Prostate gland (tissue), 2 donors: Measurements from ENCODE around the gene TEX38. TPM values are rescaled to one million over a fixed set of nuclear protein-coding genes. Genes with fewer than 3 reads are reported as not detected.

Experiments
- DNase-seq: peaks from one replicate; pipeline ENCODE4 v3.0.0-alpha.2; 2019; ENCODE audit warnings: low spot score
- H3K27ac ChIP-seq, 2 donors: fragments of 200-600 bp; sonication (generic); 2 replicates each; pipeline ENCODE4 v1.5.1; 2017 to 2019
- H3K27me3 ChIP-seq: fragments of 200-600 bp; sonication (generic); replicated peaks from 2 replicates; pipeline ENCODE4 v1.5.1; 2019; ENCODE audit not compliant: insufficient read depth
- H3K36me3 ChIP-seq, 2 donors: fragments of 200-600 bp; sonication (generic); 1 replicate in 1 of 2; 2 replicates in 1 of 2; pipeline versions ENCODE4 v1.5.1 to v1.8.1; 2017 to 2019
- H3K4me1 ChIP-seq: fragments of 200-600 bp; sonication (generic); replicated peaks from 2 replicates; pipeline ENCODE4 v1.5.1; 2019
- H3K4me3 ChIP-seq, 2 donors: fragments of 200-600 bp; sonication (generic); 2 replicates each; pipeline ENCODE4 v1.5.1; 2017 to 2019
- H3K9me3 ChIP-seq: fragments of 200-600 bp; sonication (generic); 2 replicates; pipeline ENCODE4 v1.5.1; 2017
- CTCF ChIP-seq, 4 experiments: fragments of 200-600 bp in 2 of 4; fragments of 450-650 bp in 2 of 4; sonication (generic) in 2 of 4; IDR thresholded peaks; 1 replicate in 3 of 4; 2 replicates in 1 of 4; pipeline ENCODE4 v1.5.1; 2016 to 2019; ENCODE audit warnings: antibody characterized with exemption in 4 of 4, mild to moderate bottlenecking in 2 of 4, moderate library complexity in 2 of 4
- POLR2A ChIP-seq: fragments of 450-650 bp; IDR thresholded peaks from one replicate; pipeline ENCODE4 v1.6.1; 2016; ENCODE audit warnings: antibody characterized with exemption, mild to moderate bottlenecking
- POLR2AphosphoS5 ChIP-seq: sonication (generic); formaldehyde crosslinking; IDR thresholded peaks from one replicate; pipeline ENCODE4 v1.6.1; 2017; ENCODE audit warnings: antibody characterized with exemption
- WGBS: methylation state at CpG from one replicate; pipeline ENCODE4 v1.1.5; 2018; 5-methylcytosine and 5-hydroxymethylcytosine counted together
- intact Hi-C: fragments of 100-400 bp; cut with DNase I; formaldehyde crosslinking; loops from one replicate; pipeline ENCODE4 v1.14.2; 2022
- total RNA-seq, 2 donors: library from RNA; depleted of rRNA; stranded (reverse); fragments of >200 nt; gene quantifications; one replicate each; pipeline ENCODE4 v1.1.0, GENCODE V29; 2016

Gene TEX38
- total RNA-seq, result 10 to 100 TPM in 1 of 2 donors, not detected in 1; 30.6 TPM

DNA sequence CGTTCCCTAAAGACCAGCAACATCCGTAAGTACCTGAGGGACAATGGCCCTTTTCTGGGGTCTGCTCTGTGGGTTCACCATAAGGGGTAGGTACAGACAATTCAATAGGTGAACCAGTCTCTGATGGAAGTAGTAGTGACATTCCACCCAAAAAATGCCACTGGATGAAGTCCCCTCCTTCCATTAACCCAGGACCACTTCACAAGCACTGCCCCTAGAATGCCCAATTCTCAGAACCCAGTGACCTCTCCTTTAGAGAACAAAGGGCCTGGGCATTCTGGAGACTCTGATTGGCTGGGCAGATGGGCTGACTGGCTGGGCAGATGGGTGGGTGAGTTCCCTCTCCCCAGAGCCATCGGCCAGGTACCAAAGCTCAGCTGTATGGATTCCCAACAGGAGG lies at the start of gene TEX38:
Gene TEX38, plus strand, starts transcription at position 301 of the 400 bp plus-strand sequence. Its CDS starts 81 bp downstream, at position 382.
- peaks cover 9% of the 10 kb centered on the region for H3K4me1 ChIP-seq
- no peaks in the 10 kb centered on the region for H3K9me3 ChIP-seq
- WGBS, result 92% methylated on average over 3 of the region's 3 CpGs
- no peak within 1 kb of the TSS for H3K4me3 ChIP-seq
- H3K27ac ChIP-seq, result no peak within 1 kb of the TSS
- DNase-seq, result no peak
- no peak for TF ChIP-seq CTCF (IDR thresholded peaks at IDR 0.05)
- TF ChIP-seq POLR2A, result no peak
- TF ChIP-seq POLR2AphosphoS5, result no peak
- intact Hi-C loops, result loop anchor here (5.0 kb wide), 1 partner anchor 69 kb away; the partner anchor contains the start of gene MKNK1
- H3K27me3 ChIP-seq, result no peaks in the 10 kb centered on the region
- no peaks in the 10 kb centered on the region for H3K36me3 ChIP-seq

DNA sequence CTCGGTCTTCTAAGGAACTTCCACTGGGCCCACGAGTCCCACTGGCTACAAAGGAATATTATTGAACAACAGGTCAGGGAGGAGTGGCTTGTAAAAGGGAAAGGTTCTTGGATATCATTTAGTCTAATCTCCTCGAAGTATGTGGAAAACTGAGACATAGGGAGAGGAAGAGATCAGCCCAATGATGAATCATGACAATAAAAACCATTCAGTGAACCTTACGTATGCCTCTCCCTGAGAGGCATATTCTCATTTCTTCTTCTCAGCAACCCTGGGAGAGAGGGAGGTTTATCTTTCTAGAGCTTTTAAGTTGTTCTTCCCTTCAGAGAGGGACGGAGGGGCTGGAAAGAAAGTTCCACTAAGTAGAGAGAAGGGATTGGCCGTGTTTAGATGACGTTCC lies 49.7 kb upstream of the TEX38 start:
- no peak overlapping the region for H3K27ac ChIP-seq
- WGBS, result 54% methylated on average over 7 of the region's 7 CpGs

DNA sequence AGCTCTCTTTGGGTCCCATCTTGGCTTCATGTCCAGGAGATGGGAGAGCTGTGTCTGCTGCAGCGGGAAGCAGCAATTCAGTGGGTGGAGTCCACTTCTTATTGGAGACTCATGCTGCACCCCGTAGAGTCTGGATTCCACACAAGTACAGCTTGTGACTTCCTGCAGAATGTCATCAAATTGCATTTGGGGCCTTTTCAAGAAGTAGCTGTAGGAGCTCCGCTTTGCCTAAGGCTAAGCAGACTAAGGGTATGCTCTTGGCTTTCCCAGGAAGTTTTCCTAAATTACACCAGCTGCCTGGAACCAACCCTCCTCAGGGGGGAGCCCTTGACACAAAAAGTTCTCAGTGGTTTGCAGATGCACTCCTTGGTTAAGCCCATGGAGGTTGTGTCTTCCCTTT lies 49.3 kb upstream of the TEX38 start:
- no peak overlapping the region for H3K27ac ChIP-seq
- no peaks in the 10 kb centered on the region for H3K36me3 ChIP-seq
- no peaks in the 10 kb centered on the region for H3K27me3 ChIP-seq
- intact Hi-C loops, result no loop called here
- no peaks in the 10 kb centered on the region for H3K4me1 ChIP-seq
- DNase-seq, result no peak
- WGBS, result 34% methylated on average over 3 of the region's 3 CpGs
- TF ChIP-seq POLR2A, result no peak
- peak; percentile 28 for TF ChIP-seq POLR2AphosphoS5
- TF ChIP-seq CTCF (IDR thresholded peaks at IDR 0.05), result peak in 3 of 4 experiments; percentile 30 to 60 (median 56)
- no peaks in the 10 kb centered on the region for H3K9me3 ChIP-seq
- no peak overlapping the region for H3K4me3 ChIP-seq

More for the DNA sequence above, 49.7 kb upstream of the TEX38 start:
- intact Hi-C loops, result no loop called here
- no peak for DNase-seq
- no peaks in the 10 kb centered on the region for H3K36me3 ChIP-seq
- no peak overlapping the region for H3K4me3 ChIP-seq
- H3K27me3 ChIP-seq, result no peaks in the 10 kb centered on the region
- no peaks in the 10 kb centered on the region for H3K9me3 ChIP-seq
- TF ChIP-seq POLR2AphosphoS5, result no peak
- no peak for TF ChIP-seq CTCF (IDR thresholded peaks at IDR 0.05)
- TF ChIP-seq POLR2A, result no peak
- no peaks in the 10 kb centered on the region for H3K4me1 ChIP-seq

DNA sequence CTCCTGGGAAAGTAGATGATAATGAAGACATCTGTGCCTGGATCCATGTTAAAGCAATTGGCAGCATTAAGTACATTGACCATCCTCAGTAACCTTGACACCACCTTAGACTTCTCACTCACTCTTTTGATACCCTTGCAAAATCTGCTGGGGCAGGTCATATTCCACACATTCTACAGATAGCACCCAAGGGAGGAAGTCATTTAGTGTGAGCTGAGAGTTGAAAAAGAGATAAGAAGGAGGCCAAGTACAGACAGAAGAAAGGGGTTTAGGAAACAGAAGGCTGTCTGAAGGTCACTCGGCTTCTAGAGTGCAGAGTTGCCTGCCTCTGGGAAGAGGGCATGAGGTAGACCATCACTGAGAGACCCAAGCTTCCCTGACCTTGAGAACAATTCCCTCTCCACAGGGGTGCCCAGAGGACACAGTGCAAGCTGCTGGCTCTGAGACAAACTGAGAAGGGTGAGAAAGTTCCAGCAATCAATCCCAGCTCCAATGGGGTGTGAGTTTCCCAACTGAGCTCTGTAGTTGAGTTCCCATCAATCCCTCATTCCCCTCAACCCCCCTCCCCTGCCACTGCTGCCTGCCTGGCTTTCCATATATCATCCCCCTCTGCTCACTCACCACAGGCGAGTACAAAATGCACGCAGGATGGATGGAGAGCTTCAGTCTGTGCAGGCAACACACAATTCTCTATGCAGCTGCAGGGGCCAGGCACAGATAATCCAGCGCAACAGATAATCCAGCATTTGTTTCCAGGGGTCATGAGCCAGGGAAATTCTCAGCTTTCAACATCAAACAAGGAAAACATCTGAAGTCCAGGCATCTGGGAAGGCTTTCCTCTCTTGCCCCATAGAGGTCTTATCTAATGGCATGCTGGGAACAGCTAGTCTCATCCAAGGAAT lies 47.7 kb upstream of the TEX38 start:
- no peaks in the 10 kb centered on the region for H3K36me3 ChIP-seq
- no peaks in the 10 kb centered on the region for H3K9me3 ChIP-seq
- H3K4me3 ChIP-seq, result no peak overlapping the region
- H3K27ac ChIP-seq, result no peak overlapping the region
- TF ChIP-seq POLR2A, result no peak
- TF ChIP-seq POLR2AphosphoS5, result no peak
- TF ChIP-seq CTCF (IDR thresholded peaks at IDR 0.05), result no peak
- no peaks in the 10 kb centered on the region for H3K4me1 ChIP-seq
- no peak for DNase-seq
- intact Hi-C loops, result no loop called here
- no peaks in the 10 kb centered on the region for H3K27me3 ChIP-seq
- WGBS, result 74% methylated on average over 4 of the region's 4 CpGs

DNA sequence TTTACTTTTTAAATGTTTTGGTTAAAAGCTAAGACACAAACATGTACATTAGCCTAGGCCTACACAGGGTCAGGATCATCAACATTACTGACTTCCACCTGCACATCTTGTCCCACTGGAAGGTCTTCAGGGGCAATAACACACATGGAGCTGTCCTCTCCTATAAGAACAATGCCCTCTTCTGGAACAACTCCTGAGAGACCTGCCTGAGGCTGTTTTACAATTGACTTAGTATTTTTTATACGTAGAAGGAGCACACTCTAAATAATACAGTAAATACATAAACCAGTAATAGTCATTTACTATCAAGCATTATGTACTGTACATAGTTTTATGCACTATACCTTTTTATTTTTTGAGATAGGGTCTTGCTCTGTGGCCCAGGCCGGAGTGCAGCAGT lies 40.9 kb upstream of the TEX38 start:
- TF ChIP-seq POLR2AphosphoS5 (no peak), CTCF (IDR thresholded peaks at IDR 0.05) (no peak), POLR2A (no peak)
- no peaks in the 10 kb centered on the region for H3K36me3 ChIP-seq
- WGBS, result 67% methylated on average over 2 of the region's 2 CpGs
- H3K4me1 ChIP-seq, result no peaks in the 10 kb centered on the region
- H3K27ac ChIP-seq, result no peak overlapping the region
- H3K27me3 ChIP-seq, result no peaks in the 10 kb centered on the region
- no peak overlapping the region for H3K4me3 ChIP-seq
- H3K9me3 ChIP-seq, result no peaks in the 10 kb centered on the region
- intact Hi-C loops, result no loop called here
- no peak for DNase-seq
